Peyer's patch (tissue), 4 donors: Measurements from ENCODE around the gene C22orf31. TPM values are rescaled to one million over a fixed set of nuclear protein-coding genes. Genes with fewer than 3 reads are reported as not detected.

Experiments used
- DNase-seq, 3 donors: peaks; one replicate each; pipeline ENCODE4 v3.0.0-alpha.2; 2017 to 2019
- H3K27ac ChIP-seq, 4 donors: fragments of 200-600 bp; sonication (generic); one replicate each; pipeline ENCODE4 v1.5.1; 2016 to 2019
- H3K27me3 ChIP-seq, 2 donors: fragments of 200-600 bp; sonication (generic); one replicate each; pipeline ENCODE4 v1.5.1; 2019
- H3K36me3 ChIP-seq, 3 donors: fragments of 200-600 bp; sonication (generic); one replicate each; pipeline ENCODE4 v1.5.1; 2016 to 2019
- H3K4me1 ChIP-seq, 4 donors: fragments of 200-600 bp; sonication (generic); one replicate each; pipeline ENCODE4 v1.5.1; 2016 to 2019
- H3K4me3 ChIP-seq, 4 donors: fragments of 200-600 bp; sonication (generic); 1 replicate in 3 of 4; 2 replicates in 1 of 4; pipeline ENCODE4 v1.5.1; 2016 to 2019; ENCODE audit warnings: mild to moderate bottlenecking in 1 of 4
- H3K9me3 ChIP-seq, 4 donors: fragments of 200-600 bp; sonication (generic); one replicate each; pipeline ENCODE4 v1.5.1; 2016 to 2019; ENCODE audit warnings: mild to moderate bottlenecking in 1 of 4
- CTCF ChIP-seq, 6 experiments: fragments of 450-650 bp in 4 of 6; fragments of 200-600 bp in 2 of 6; sonication (generic) in 1 of 6; IDR thresholded peaks; one replicate each; pipeline ENCODE4 v1.5.1; 2017 to 2019; ENCODE audit warnings: antibody characterized with exemption in 6 of 6, mild to moderate bottlenecking in 3 of 6, moderate library complexity in 1 of 6
- POLR2A ChIP-seq, 2 donors: fragments of 450-650 bp; IDR thresholded peaks; one replicate each; pipeline ENCODE4 v1.5.1; 2017; ENCODE audit warnings: antibody characterized with exemption in 2 of 2, mild to moderate bottlenecking in 2 of 2, moderate library complexity in 2 of 2
- total RNA-seq, 4 donors: library from RNA; depleted of rRNA; stranded (reverse); fragments of >200 nt; gene quantifications; one replicate each; pipeline ENCODE4 v1.1.0, GENCODE V29; 2016

The C22orf31 gene
- not detected for total RNA-seq

- Histone ChIP-seq H3K36me3 (no peaks in the 10 kb centered on the region), H3K27ac (no peak within 1 kb of the TSS), H3K4me1 (no peaks in the 10 kb centered on the region), H3K4me3 (no peak within 1 kb of the TSS), H3K9me3 (no peaks in the 10 kb centered on the region), H3K27me3 (no peaks in the 10 kb centered on the region)
- DNase-seq = no peak
- TF ChIP-seq CTCF (IDR thresholded peaks at IDR 0.05) (no peak), POLR2A (IDR thresholded peaks at IDR 0.05) (no peak)
Measured at GRCh38 chr22:29061773-29062172, at the start of gene C22orf31. C22orf31 (minus strand) TSS chr22:29061831; CDS start chr22:29061792, 39 bp downstream.

DNA sequence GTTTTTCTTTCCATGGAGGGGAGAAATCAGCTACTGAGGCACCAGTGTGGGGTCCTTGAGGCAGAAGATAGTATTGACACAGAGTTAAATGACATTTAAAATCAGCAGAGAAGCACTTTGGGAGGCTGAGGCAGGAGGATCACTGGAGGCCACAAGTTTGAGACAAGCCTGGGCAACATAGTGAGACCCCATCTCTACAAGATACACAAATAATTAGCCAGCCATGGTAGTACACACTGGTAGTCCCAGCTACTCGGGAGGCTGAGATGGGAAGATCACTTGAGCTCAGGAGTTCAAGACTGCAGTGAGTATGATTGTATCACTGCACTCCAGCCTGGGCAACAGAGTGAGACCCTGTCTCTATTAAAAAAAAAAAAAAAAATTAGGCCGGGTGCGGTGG, 49.3 kb upstream of the C22orf31 start:
- H3K4me3 ChIP-seq = no peak overlapping the region
- no peak overlapping the region for H3K27ac ChIP-seq
- no peaks in the 10 kb centered on the region for H3K27me3 ChIP-seq
- TF ChIP-seq POLR2A (IDR thresholded peaks at IDR 0.05) = no peak
- no peak for TF ChIP-seq CTCF (IDR thresholded peaks at IDR 0.05)
- no peak for DNase-seq
- no peaks in the 10 kb centered on the region for H3K36me3 ChIP-seq
- H3K9me3 ChIP-seq = no peaks in the 10 kb centered on the region
- no peaks in the 10 kb centered on the region for H3K4me1 ChIP-seq

DNA sequence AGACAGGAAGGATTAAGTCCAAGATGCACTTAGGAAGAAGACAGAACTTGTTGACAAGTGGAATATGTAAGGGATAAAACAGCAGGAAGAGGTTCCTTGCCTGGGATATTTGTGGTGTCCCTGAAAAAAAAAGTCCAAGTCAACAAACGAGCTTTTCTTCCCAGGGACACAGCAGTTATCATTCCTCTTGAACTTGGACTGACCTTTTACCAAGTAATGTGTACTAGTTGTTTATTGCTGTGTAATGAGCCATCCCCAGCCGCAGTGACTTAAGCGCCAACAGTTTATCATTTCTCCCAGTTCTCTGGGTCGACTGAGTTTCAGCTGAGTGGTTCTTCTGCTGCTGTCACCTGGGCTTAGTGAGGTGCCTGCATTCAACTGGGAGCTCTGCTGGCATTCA, 48.2 kb upstream of the C22orf31 start:
- no peaks in the 10 kb centered on the region for H3K4me1 ChIP-seq
- H3K27me3 ChIP-seq = no peaks in the 10 kb centered on the region
- H3K36me3 ChIP-seq = no peaks in the 10 kb centered on the region
- H3K27ac ChIP-seq = peak overlapping the region in 2 of 4 donors; percentile 3 to 38
- TF ChIP-seq CTCF (IDR thresholded peaks at IDR 0.05) (no peak), POLR2A (IDR thresholded peaks at IDR 0.05) (no peak)
- H3K9me3 ChIP-seq = no peaks in the 10 kb centered on the region
- peak in 1 of 3 donors; percentile 52 for DNase-seq
- H3K4me3 ChIP-seq = no peak overlapping the region

GRCh38 chr22:29108137-29108536, 46.5 kb upstream of the C22orf31 start:
- Histone ChIP-seq H3K9me3 (no peaks in the 10 kb centered on the region), H3K27me3 (no peaks in the 10 kb centered on the region), H3K4me3 (no peak overlapping the region), H3K4me1 (no peaks in the 10 kb centered on the region), H3K36me3 (no peaks in the 10 kb centered on the region), H3K27ac (no peak overlapping the region)
- DNase-seq = no peak
- no peak for TF ChIP-seq POLR2A (IDR thresholded peaks at IDR 0.05)
- TF ChIP-seq CTCF (IDR thresholded peaks at IDR 0.05) = no peak

GRCh38 chr22:29106839-29107238, 45.2 kb upstream of the C22orf31 start:
- no peaks in the 10 kb centered on the region for H3K4me1 ChIP-seq
- no peak overlapping the region for H3K27ac ChIP-seq
- H3K4me3 ChIP-seq = no peak overlapping the region
- no peaks in the 10 kb centered on the region for H3K9me3 ChIP-seq
- H3K36me3 ChIP-seq = no peaks in the 10 kb centered on the region
- TF ChIP-seq POLR2A (IDR thresholded peaks at IDR 0.05) (no peak), CTCF (IDR thresholded peaks at IDR 0.05) (no peak)
- no peak for DNase-seq
- H3K27me3 ChIP-seq = no peaks in the 10 kb centered on the region

- TF ChIP-seq POLR2A (IDR thresholded peaks at IDR 0.05) (no peak), CTCF (IDR thresholded peaks at IDR 0.05) (no peak)
- no peaks in the 10 kb centered on the region for H3K36me3 ChIP-seq
- no peaks in the 10 kb centered on the region for H3K9me3 ChIP-seq
- no peaks in the 10 kb centered on the region for H3K4me1 ChIP-seq
- H3K27me3 ChIP-seq = no peaks in the 10 kb centered on the region
- no peak for DNase-seq
- no peak overlapping the region for H3K4me3 ChIP-seq
- no peak overlapping the region for H3K27ac ChIP-seq
Measured at GRCh38 chr22:29105468-29105867, 43.8 kb upstream of the C22orf31 start.
